ENCODE measurements around the gene TOM1L2.
"Not testable (repeated sequence)": the region's sequence is repeated elsewhere in the genome, so short reads cannot be mapped to it uniquely, and the experiment has no call there.

Gene TOM1L2

GRCh38 chr17:17814162-17815061 is 157.8 kb downstream of the TOM1L2 start:
- DNase-seq = no peak

- DNase-seq = no peak
These were observed 158.5 kb downstream of the TOM1L2 start for GRCh38 chr17:17813725-17814095.

- DNase-seq = no peak
These were observed 159.0 kb downstream of the TOM1L2 start for GRCh38 chr17:17813055-17813724.

GRCh38 chr17:17812211-17813054 is 159.8 kb downstream of the TOM1L2 start:
- no peak for DNase-seq

- no peak for DNase-seq
These were observed 160.6 kb downstream of the TOM1L2 start for GRCh38 chr17:17811381-17812210.

GRCh38 chr17:17810895-17811248 is 161.3 kb downstream of the TOM1L2 start:
- no peak for DNase-seq

GRCh38 chr17:17810084-17810894 is 161.9 kb downstream of the TOM1L2 start:
- no peak for DNase-seq

GRCh38 chr17:17809531-17810083 is 162.6 kb downstream of the TOM1L2 start:
- DNase-seq = no peak

- no peak for DNase-seq
These were observed 163.3 kb downstream of the TOM1L2 start for GRCh38 chr17:17808706-17809432.

GRCh38 chr17:17808200-17808599 is 164.0 kb downstream of the TOM1L2 start:
- DNase-seq = not testable (repeated sequence)

- DNase-seq = no peak
These were observed 164.8 kb downstream of the TOM1L2 start for GRCh38 chr17:17807440-17807839.

- DNase-seq = no peak
These were observed 165.5 kb downstream of the TOM1L2 start for GRCh38 chr17:17806611-17807274.

- no peak for DNase-seq
These were observed 166.2 kb downstream of the TOM1L2 start for GRCh38 chr17:17806035-17806434.

- DNase-seq = no peak
These were observed 166.6 kb downstream of the TOM1L2 start for GRCh38 chr17:17805575-17805974.

GRCh38 chr17:17804007-17804406 is 168.2 kb downstream of the TOM1L2 start:
- DNase-seq = no peak

- no peak for DNase-seq
These were observed 170.3 kb downstream of the TOM1L2 start for GRCh38 chr17:17801800-17802481.

GRCh38 chr17:17800504-17801021 is 171.6 kb downstream of the TOM1L2 start:
- no peak for DNase-seq

GRCh38 chr17:17798573-17799255 is 173.5 kb downstream of the TOM1L2 start:
- DNase-seq = no peak
